Common myeloid progenitor, CD34-positive (primary cell): ENCODE results near the gene SPATA19.
"Not testable (repeated sequence)": the region's sequence is repeated elsewhere in the genome, so short reads cannot be mapped to it uniquely, and the experiment has no call there.

Experiments
- CTCF ChIA-PET: fragments of 350-600 bp; sonication (Branson Sonifier 250); formaldehyde crosslinking; loops from one replicate; lab custom pipeline; 2021; ENCODE audit warnings: antibody characterized with exemption; lab: Charles Lee
- POLR2A ChIA-PET: fragments of 350-600 bp; sonication (Branson Sonifier 250); formaldehyde crosslinking; loops from one replicate; lab custom pipeline; 2021; ENCODE audit warnings: antibody characterized with exemption; lab: Charles Lee
- DNase-seq, 3 donors: peaks; one replicate each; pipeline versions ENCODE4 v3.0.0 to v3.0.0-alpha.2; 2013
- H3K27ac ChIP-seq, 2 experiments: 1 replicate in 1 of 2; 2 replicates in 1 of 2; pipeline ENCODE4 v1.7.0; 2013; ENCODE audit warnings: inconsistent platforms in 2 of 2, low read length in 2 of 2, mild to moderate bottlenecking in 2 of 2, low read depth in 1 of 2, moderate library complexity in 1 of 2; ENCODE audit not compliant: severe bottlenecking in 2 of 2, insufficient read depth in 1 of 2, poor library complexity in 1 of 2
- H3K27me3 ChIP-seq, 5 experiments: replicated peaks in 2 of 5; 1 replicate in 3 of 5; 2 replicates in 2 of 5; pipeline versions ENCODE4 v1.6.1 to v1.7.0; 2013; ENCODE audit warnings: low read length in 4 of 5, mild to moderate bottlenecking in 2 of 5, moderate library complexity in 2 of 5, inconsistent platforms in 1 of 5; ENCODE audit not compliant: insufficient read depth in 5 of 5, control insufficient read depth in 4 of 5
- H3K36me3 ChIP-seq, 4 experiments: 1 replicate in 2 of 4; 2 replicates in 2 of 4; pipeline versions ENCODE4 v1.6.1 to v1.7.0; 2013; ENCODE audit warnings: low read length in 3 of 4, control low read depth in 1 of 4, mild to moderate bottlenecking in 1 of 4; ENCODE audit not compliant: control insufficient read depth in 4 of 4, insufficient read depth in 4 of 4
- H3K4me1 ChIP-seq, 4 experiments: 1 replicate in 3 of 4; 2 replicates in 1 of 4; pipeline versions ENCODE4 v1.6.1 to v1.7.1; 2013; ENCODE audit warnings: low read length in 3 of 4, mild to moderate bottlenecking in 3 of 4, control low read depth in 1 of 4, inconsistent platforms in 1 of 4, moderate library complexity in 1 of 4; ENCODE audit not compliant: control insufficient read depth in 4 of 4, insufficient read depth in 4 of 4; ENCODE audit errors: control extremely low read depth in 1 of 4
- H3K4me3 ChIP-seq, 7 experiments: 1 replicate in 4 of 7; 2 replicates in 3 of 7; pipeline versions ENCODE4 v1.5.1 to v1.7.0; 2013; ENCODE audit warnings: mild to moderate bottlenecking in 7 of 7, low read length in 6 of 7, moderate library complexity in 6 of 7, inconsistent platforms in 2 of 7, low read depth in 2 of 7, control low read depth in 1 of 7; ENCODE audit not compliant: insufficient read depth in 4 of 7, control insufficient read depth in 1 of 7; ENCODE audit errors: extremely low read depth in 1 of 7
- H3K9me3 ChIP-seq, 5 experiments: 1 replicate in 4 of 5; 2 replicates in 1 of 5; pipeline versions ENCODE4 v1.6.1 to v1.7.1; 2013; ENCODE audit warnings: low read length in 4 of 5, mild to moderate bottlenecking in 2 of 5, inconsistent platforms in 1 of 5, low read depth in 1 of 5, moderate library complexity in 1 of 5; ENCODE audit not compliant: control insufficient read depth in 4 of 5, insufficient read depth in 2 of 5; ENCODE audit errors: control extremely low read depth in 1 of 5
- WGBS: methylation state at CpG from one replicate; pipeline ENCODE4 v1.1.5; 2013; ENCODE audit not compliant: insufficient coverage; 5-methylcytosine and 5-hydroxymethylcytosine counted together

Gene SPATA19

GRCh38 chr11:133854330-133854960, 9.1 kb upstream of the SPATA19 start:
- H3K27me3 ChIP-seq, H3K36me3 ChIP-seq, CTCF ChIA-PET, H3K4me3 ChIP-seq, H3K27ac ChIP-seq, DNase-seq, H3K9me3 ChIP-seq, H3K4me1 ChIP-seq: not testable (repeated sequence)
- POLR2A ChIA-PET, result interaction anchor here (0.6 kb wide), 1 partner anchor 106 kb away, joined by 3 read pairs; no protein-coding TSS in a partner anchor
- WGBS, result 60% methylated on average over 7 of the region's 13 CpGs

GRCh38 chr11:133844217-133844616, 1.1 kb downstream of the SPATA19 start:
- no peak for DNase-seq
- Histone ChIP-seq H3K4me1 (no peaks in the 10 kb centered on the region), H3K9me3 (peaks cover 0 to 5% (median 0%) of the 10 kb centered on the region in 5 experiments), H3K27me3 (peaks cover 0 to 13% (median 2%) of the 10 kb centered on the region in 5 experiments), H3K27ac (no peak overlapping the region), H3K4me3 (no peak overlapping the region), H3K36me3 (no peaks in the 10 kb centered on the region)
- ChIA-PET CTCF (interaction anchor here (1.9 kb wide), 1 partner anchor 9 kb away, joined by 5 read pairs; no protein-coding TSS in a partner anchor), POLR2A (no interaction called here)
- 94% methylated on average over 2 of the region's 6 CpGs for whole genome bisulfite sequencing

- H3K36me3 ChIP-seq, result no peaks in the 10 kb centered on the region
- POLR2A ChIA-PET, result no interaction called here
- 89% methylated on average over 12 of the region's 13 CpGs for WGBS
- DNase-seq, result no peak
- peaks cover 0 to 13% (median 2%) of the 10 kb centered on the region in 5 experiments for H3K27me3 ChIP-seq
- no peaks in the 10 kb centered on the region for H3K4me1 ChIP-seq
- H3K4me3 ChIP-seq, result no peak overlapping the region
- peaks cover 0 to 5% (median 0%) of the 10 kb centered on the region in 5 experiments for H3K9me3 ChIP-seq
- CTCF ChIA-PET, result no interaction called here
- no peak overlapping the region for H3K27ac ChIP-seq
These were observed 1.8 kb downstream of the SPATA19 start for GRCh38 chr11:133843454-133843987.

- Histone ChIP-seq H3K4me1 (no peaks in the 10 kb centered on the region), H3K36me3 (no peaks in the 10 kb centered on the region), H3K27me3 (peaks cover 0 to 13% (median 2%) of the 10 kb centered on the region in 5 experiments), H3K27ac (no peak overlapping the region), H3K4me3 (no peak overlapping the region), H3K9me3 (peaks cover 0 to 6% (median 0%) of the 10 kb centered on the region in 5 experiments)
- POLR2A ChIA-PET, result no interaction called here
- DNase-seq, result no peak
- CTCF ChIA-PET, result interaction anchor here (1.4 kb wide), 1 partner anchor 15 kb away, joined by 3 read pairs; no protein-coding TSS in a partner anchor
- WGBS, result 68% methylated on average over 4 of the region's 5 CpGs
These were observed 2.6 kb downstream of the SPATA19 start for GRCh38 chr11:133842730-133843129.

- ChIA-PET CTCF (interaction anchor here (1.4 kb wide), 1 partner anchor 15 kb away, joined by 3 read pairs; no protein-coding TSS in a partner anchor), POLR2A (no interaction called here)
- Histone ChIP-seq H3K9me3 (peaks cover 0 to 7% (median 0%) of the 10 kb centered on the region in 5 experiments), H3K4me1 (no peaks in the 10 kb centered on the region), H3K27me3 (peaks cover 0 to 13% (median 2%) of the 10 kb centered on the region in 5 experiments), H3K4me3 (no peak overlapping the region), H3K27ac (no peak overlapping the region), H3K36me3 (no peaks in the 10 kb centered on the region)
- DNase-seq, result no peak
- 93% methylated on average over 3 of the region's 7 CpGs for WGBS
These were observed 3.3 kb downstream of the SPATA19 start for GRCh38 chr11:133842053-133842452.

- H3K9me3 ChIP-seq, result peaks cover 0 to 7% (median 0%) of the 10 kb centered on the region in 5 experiments
- no peak overlapping the region for H3K27ac ChIP-seq
- no peak overlapping the region for H3K4me3 ChIP-seq
- ChIA-PET POLR2A (no interaction called here), CTCF (interaction anchor here (1.4 to 1.8 kb wide), 2 partner anchors 14 to 708 kb away, joined by 3 to 6 read pairs; no protein-coding TSS in a partner anchor)
- DNase-seq, result no peak
- WGBS, result 84% methylated on average over 9 of the region's 12 CpGs
- no peaks in the 10 kb centered on the region for H3K36me3 ChIP-seq
- peaks cover 0 to 10% (median 2%) of the 10 kb centered on the region in 5 experiments for H3K27me3 ChIP-seq
- no peaks in the 10 kb centered on the region for H3K4me1 ChIP-seq
These were observed 3.9 kb downstream of the SPATA19 start for GRCh38 chr11:133841279-133842043.
